BLaER1 treated with 17β-estradiol and CSF1 and Interleukin-3, amounts not matched to agents 10 nM and 100 nM (cell line): Measurements from ENCODE around the gene CD99L2.

ENCODE experiments used
- H3K27ac ChIP-seq, 11 experiments: shearing (Covaris generic); formaldehyde crosslinking; 2 replicates each; pipeline ENCODE4 v1.8.1; 2022
- H3K27me3 ChIP-seq, 11 experiments: shearing (Covaris generic); formaldehyde crosslinking; 2 replicates each; pipeline ENCODE4 v1.8.1; 2022
- H3K36me3 ChIP-seq, 11 experiments: shearing (Covaris generic); formaldehyde crosslinking; 2 replicates each; pipeline ENCODE4 v1.8.1; 2022
- H3K4me1 ChIP-seq, 10 experiments: shearing (Covaris generic); formaldehyde crosslinking; 2 replicates each; pipeline ENCODE4 v1.8.1; 2022
- H3K4me2 ChIP-seq, 11 experiments: shearing (Covaris generic); formaldehyde crosslinking; 2 replicates each; pipeline ENCODE4 v1.8.1; 2022
- H3K4me3 ChIP-seq, 10 experiments: shearing (Covaris generic); formaldehyde crosslinking; 2 replicates each; pipeline ENCODE4 v1.8.1; 2022
- H3K9ac ChIP-seq, 11 experiments: shearing (Covaris generic); formaldehyde crosslinking; 2 replicates each; pipeline ENCODE4 v1.8.1; 2022
- H3K9me3 ChIP-seq, 11 experiments: shearing (Covaris generic); formaldehyde crosslinking; replicated peaks in 1 of 11; 2 replicates each; pipeline ENCODE4 v1.8.1; 2022
- H4K20me1 ChIP-seq, 11 experiments: shearing (Covaris generic); formaldehyde crosslinking; 2 replicates each; pipeline ENCODE4 v1.8.1; 2022
- Cebpa-rat ChIP-seq, 11 experiments: shearing (Covaris generic); IDR thresholded peaks; 2 replicates each; pipeline ENCODE4 v1.8.1; 2022

CD99L2 gene

GRCh38 chrX:150854856-150855255 is 43.6 kb downstream of the CD99L2 start:
- Histone ChIP-seq H3K27me3 (0 out of 22 replicates have a peak, but pooled peaks cover 0 to 3% (median 0%) of the 10 kb centered on the region in 11 experiments), H3K4me1 (peaks cover 0 to 9% (median 2%) of the 10 kb centered on the region in 10 experiments; a peak in 6 of 20 replicates), H3K9me3 (peaks cover 30 to 43% (median 35%) of the 10 kb centered on the region in 11 experiments), H3K4me2 (no peak overlapping the region), H3K36me3 (peaks cover 0 to 18% (median 0%) of the 10 kb centered on the region in 11 experiments; a peak in 5 of 22 replicates), H4K20me1 (no peaks in the 10 kb centered on the region), H3K27ac (no peak overlapping the region), H3K4me3 (no peak overlapping the region), H3K9ac (no peak overlapping the region)
- no peak for TF ChIP-seq Cebpa-rat (IDR thresholded peaks at IDR 0.05)

- peaks cover 0 to 46% (median 19%) of the 10 kb centered on the region in 10 experiments; a peak in 15 of 20 replicates for H3K4me1 ChIP-seq
- H3K9ac ChIP-seq, result no peak overlapping the region
- peaks cover 0 to 6% (median 3%) of the 10 kb centered on the region in 11 experiments; a peak in 10 of 22 replicates for H3K9me3 ChIP-seq
- peaks cover 0 to 2% (median 0%) of the 10 kb centered on the region in 11 experiments; a peak in 1 of 22 replicates for H3K36me3 ChIP-seq
- 0 out of 22 replicates have a peak, but pooled peaks cover 0 to 3% (median 0%) of the 10 kb centered on the region in 11 experiments for H4K20me1 ChIP-seq
- H3K27me3 ChIP-seq, result 0 out of 22 replicates have a peak, but pooled peaks cover 0 to 3% (median 0%) of the 10 kb centered on the region in 11 experiments
- TF ChIP-seq Cebpa-rat (IDR thresholded peaks at IDR 0.05), result no peak
- peak overlapping the region in 3 of 11 experiments; percentile 16 to 70 (median 63); a peak in 5 of 22 replicates for H3K4me2 ChIP-seq
- no peak overlapping the region for H3K4me3 ChIP-seq
- peak overlapping the region in 3 of 11 experiments; percentile 22 to 61 (median 43); a peak in 3 of 22 replicates for H3K27ac ChIP-seq
Observed at GRCh38 chrX:150849996-150850720, 48.3 kb downstream of the CD99L2 start.

GRCh38 chrX:150849486-150849885 is 49.0 kb downstream of the CD99L2 start:
- H3K4me2 ChIP-seq, result peak overlapping the region in 9 of 11 experiments; percentile 7 to 70 (median 63); a peak in 14 of 22 replicates
- no peak overlapping the region for H3K4me3 ChIP-seq
- H4K20me1 ChIP-seq, result 0 out of 22 replicates have a peak, but pooled peaks cover 0 to 3% (median 0%) of the 10 kb centered on the region in 11 experiments
- H3K27me3 ChIP-seq, result 0 out of 22 replicates have a peak, but pooled peaks cover 0 to 3% (median 0%) of the 10 kb centered on the region in 11 experiments
- no peaks in the 10 kb centered on the region for H3K36me3 ChIP-seq
- no peak for TF ChIP-seq Cebpa-rat (IDR thresholded peaks at IDR 0.05)
- peak overlapping the region in 7 of 11 experiments; percentile 22 to 61 (median 46); a peak in 14 of 22 replicates for H3K27ac ChIP-seq
- peaks cover 0 to 51% (median 19%) of the 10 kb centered on the region in 10 experiments; a peak in 15 of 20 replicates for H3K4me1 ChIP-seq
- H3K9ac ChIP-seq, result no peak overlapping the region
- no peaks in the 10 kb centered on the region for H3K9me3 ChIP-seq

- Histone ChIP-seq H3K4me1 (peaks cover 0 to 51% (median 19%) of the 10 kb centered on the region in 10 experiments; a peak in 15 of 20 replicates), H3K27ac (peak overlapping the region in 7 of 11 experiments; percentile 34 to 61 (median 46); a peak in 14 of 22 replicates)
Observed at GRCh38 chrX:150848914-150849365, 49.5 kb downstream of the CD99L2 start.

GRCh38 chrX:150847088-150847487 is 51.4 kb downstream of the CD99L2 start:
- Histone ChIP-seq H4K20me1 (0 out of 22 replicates have a peak, but pooled peaks cover 0 to 3% (median 0%) of the 10 kb centered on the region in 11 experiments), H3K4me2 (peak overlapping the region in 4 of 11 experiments; percentile 50 to 70 (median 63); a peak in 7 of 22 replicates), H3K4me3 (no peak overlapping the region), H3K36me3 (no peaks in the 10 kb centered on the region), H3K9ac (no peak overlapping the region), H3K27ac (peak overlapping the region in 2 of 11 experiments; percentile 38 to 40; a peak in 3 of 22 replicates), H3K4me1 (peaks cover 0 to 60% (median 19%) of the 10 kb centered on the region in 10 experiments; a peak in 15 of 20 replicates), H3K9me3 (no peaks in the 10 kb centered on the region), H3K27me3 (no peaks in the 10 kb centered on the region)
- TF ChIP-seq Cebpa-rat (IDR thresholded peaks at IDR 0.05), result no peak

More at GRCh38 chrX:150848914-150849365, 49.5 kb downstream of the CD99L2 start:
- Histone ChIP-seq H3K4me2 (peak overlapping the region in 10 of 11 experiments; percentile 7 to 70 (median 58); a peak in 16 of 22 replicates), H3K9me3 (no peaks in the 10 kb centered on the region), H3K9ac (no peak overlapping the region; a peak in 1 of 22 replicates), H3K27me3 (0 out of 22 replicates have a peak, but pooled peaks cover 0 to 3% (median 0%) of the 10 kb centered on the region in 11 experiments), H3K36me3 (no peaks in the 10 kb centered on the region), H4K20me1 (0 out of 22 replicates have a peak, but pooled peaks cover 0 to 3% (median 0%) of the 10 kb centered on the region in 11 experiments), H3K4me3 (no peak overlapping the region; a peak in 1 of 20 replicates)
- TF ChIP-seq Cebpa-rat (IDR thresholded peaks at IDR 0.05), result peak in 3 of 11 experiments; percentile 17 to 43 (median 18); a peak in 3 of 22 replicates

- H3K4me1 ChIP-seq, result peaks cover 0 to 70% (median 19%) of the 10 kb centered on the region in 10 experiments; a peak in 15 of 20 replicates
- H3K36me3 ChIP-seq, result no peaks in the 10 kb centered on the region
- 0 out of 22 replicates have a peak, but pooled peaks cover 0 to 3% (median 0%) of the 10 kb centered on the region in 11 experiments for H4K20me1 ChIP-seq
- TF ChIP-seq Cebpa-rat (IDR thresholded peaks at IDR 0.05), result no peak
- no peak overlapping the region for H3K4me3 ChIP-seq
- H3K27ac ChIP-seq, result no peak overlapping the region
- no peak overlapping the region for H3K4me2 ChIP-seq
- H3K9ac ChIP-seq, result no peak overlapping the region
- no peaks in the 10 kb centered on the region for H3K9me3 ChIP-seq
- H3K27me3 ChIP-seq, result no peaks in the 10 kb centered on the region
Observed at GRCh38 chrX:150846130-150846529, 52.3 kb downstream of the CD99L2 start.

GRCh38 chrX:150845091-150845490 is 53.4 kb downstream of the CD99L2 start:
- no peak overlapping the region for H3K4me2 ChIP-seq
- 0 out of 22 replicates have a peak, but pooled peaks cover 0 to 3% (median 0%) of the 10 kb centered on the region in 11 experiments for H4K20me1 ChIP-seq
- no peaks in the 10 kb centered on the region for H3K27me3 ChIP-seq
- no peak overlapping the region for H3K27ac ChIP-seq
- no peak overlapping the region for H3K4me3 ChIP-seq
- H3K9me3 ChIP-seq, result no peaks in the 10 kb centered on the region
- H3K9ac ChIP-seq, result no peak overlapping the region
- TF ChIP-seq Cebpa-rat (IDR thresholded peaks at IDR 0.05), result no peak
- H3K4me1 ChIP-seq, result peaks cover 0 to 69% (median 19%) of the 10 kb centered on the region in 10 experiments; a peak in 15 of 20 replicates
- no peaks in the 10 kb centered on the region for H3K36me3 ChIP-seq

- H3K27ac ChIP-seq, result no peak overlapping the region
- no peaks in the 10 kb centered on the region for H3K9me3 ChIP-seq
- no peak overlapping the region for H3K4me3 ChIP-seq
- H3K36me3 ChIP-seq, result no peaks in the 10 kb centered on the region
- H3K9ac ChIP-seq, result no peak overlapping the region
- no peak for TF ChIP-seq Cebpa-rat (IDR thresholded peaks at IDR 0.05)
- no peaks in the 10 kb centered on the region for H3K27me3 ChIP-seq
- H4K20me1 ChIP-seq, result 0 out of 22 replicates have a peak, but pooled peaks cover 0 to 3% (median 0%) of the 10 kb centered on the region in 11 experiments
- peaks cover 0 to 58% (median 13%) of the 10 kb centered on the region in 10 experiments; a peak in 15 of 20 replicates for H3K4me1 ChIP-seq
- H3K4me2 ChIP-seq, result no peak overlapping the region
Observed at GRCh38 chrX:150844016-150844415, 54.5 kb downstream of the CD99L2 start.
